Measurements from ENCODE around the gene IL12RB2. TPM values are rescaled to one million over a fixed set of nuclear protein-coding genes. Genes with fewer than 3 reads are reported as not detected.

The IL12RB2 gene
- total and polyA plus RNA-seq, 10 of the 15 experiments (the other 5 are each of a cell fraction or from before 2014, with no cell fraction given): 0.15 to 1.1 (median 0.54) TPM; not detected in 1

DNA sequence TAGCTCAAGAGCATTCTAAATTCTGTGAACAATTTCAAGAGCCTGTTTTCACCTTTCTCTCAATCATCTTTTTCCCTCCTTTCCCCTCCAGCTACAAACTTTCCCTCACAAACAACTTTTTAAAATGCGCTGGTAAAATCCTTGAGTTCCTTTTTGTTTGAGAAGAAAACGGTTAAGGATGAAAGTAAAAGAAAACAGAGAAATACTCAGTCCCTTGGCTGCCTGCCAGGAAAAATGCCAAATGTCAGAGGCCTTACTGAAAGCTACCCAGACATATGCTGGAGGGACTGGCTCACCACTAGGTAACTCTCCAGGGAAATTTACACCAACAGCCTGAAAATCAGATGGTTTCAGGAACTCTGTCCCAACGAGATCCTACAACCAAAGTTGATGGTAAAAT, 133.5 kb downstream of the IL12RB2 start:
- CTCF ChIA-PET: interaction anchor here (0.7 to 1.6 kb wide), 2 partner anchors 10 to 230 kb away, joined by 4 read pairs; no protein-coding TSS in a partner anchor
- 42% methylated on average over 3 of the region's 3 CpGs for WGBS (ENCODE audit: insufficient coverage, insufficient replicate concordance, low lambda C conversion rate, missing lambda C conversion rate)
- Histone ChIP-seq H3K4me2 (ENCODE audit: control insufficient read depth, insufficient read depth) (no peak overlapping the region), H3K4me3 (no peak overlapping the region), H3K27ac (ENCODE audit: control insufficient read depth, insufficient read depth) (no peak overlapping the region), H3K36me3 (ENCODE audit: control insufficient read depth in 2 of 2, insufficient read depth in 2 of 2, low read length in 1 of 2) (no peaks in the 10 kb centered on the region), H3K4me1 (ENCODE audit: control insufficient read depth, insufficient read depth, low read length) (peaks cover 6% of the 10 kb centered on the region; the same call in 1 of the 2 replicates), H3K79me2 (ENCODE audit: control insufficient read depth, insufficient read depth, low read length) (no peaks in the 10 kb centered on the region), H3K27me3 (replicated peaks in 1 of 2; ENCODE audit: control insufficient read depth in 2 of 2, insufficient read depth in 2 of 2, low read length in 1 of 2) (no peaks in the 10 kb centered on the region), H4K20me1 (ENCODE audit: control insufficient read depth, insufficient read depth) (no peaks in the 10 kb centered on the region), H2AFZ (ENCODE audit: control insufficient read depth, low read depth, low read length) (peak overlapping the region; percentile 58), H3K9me3 (replicated peaks; ENCODE audit: control insufficient read depth, insufficient read depth, low read length) (no peaks in the 10 kb centered on the region), H3K9ac (ENCODE audit: control insufficient read depth, insufficient read depth, low read length) (0 out of 2 replicates have a peak overlapping the region, but pooled peaks have one; percentile 27)
- ATAC-seq (peak; percentile 24; the same call in 1 of the 3 replicates), FAIRE-seq (no peak), DNase-seq (ENCODE audit: low read depth, low spot score) (no peak)
- in situ Hi-C loops (cut with MboI): no loop called here
- RAD21 ChIA-PET (ENCODE audit: unreplicated experiment): no interaction called here
- no TSS peak for BruUV-seq (replicated peaks)
- POLR2A ChIA-PET: interaction anchor here (0.6 to 0.9 kb wide), 2 partner anchors 48 to 116 kb away, joined by 3 read pairs; no protein-coding TSS in a partner anchor
- intact Hi-C loops (cut with micrococcal nuclease; ENCODE audit: unreplicated experiment): no loop called here
- TF ChIP-seq SMAD1 (IDR thresholded peaks at IDR 0.05; ENCODE audit: low read depth, partially characterized antibody) (peak; percentile 84), EGR1 (IDR thresholded peaks at IDR 0.05; ENCODE audit: borderline replicate concordance in 1 of 2, low read depth in 2 of 2, low read length in 2 of 2) (no peak)
- SMC1A ChIA-PET (ENCODE audit: uncharacterized antibody, unreplicated experiment): interaction anchor here (0.6 to 1.1 kb wide), 4 partner anchors 13 to 44 kb away, joined by 3 read pairs; no protein-coding TSS in a partner anchor

DNA sequence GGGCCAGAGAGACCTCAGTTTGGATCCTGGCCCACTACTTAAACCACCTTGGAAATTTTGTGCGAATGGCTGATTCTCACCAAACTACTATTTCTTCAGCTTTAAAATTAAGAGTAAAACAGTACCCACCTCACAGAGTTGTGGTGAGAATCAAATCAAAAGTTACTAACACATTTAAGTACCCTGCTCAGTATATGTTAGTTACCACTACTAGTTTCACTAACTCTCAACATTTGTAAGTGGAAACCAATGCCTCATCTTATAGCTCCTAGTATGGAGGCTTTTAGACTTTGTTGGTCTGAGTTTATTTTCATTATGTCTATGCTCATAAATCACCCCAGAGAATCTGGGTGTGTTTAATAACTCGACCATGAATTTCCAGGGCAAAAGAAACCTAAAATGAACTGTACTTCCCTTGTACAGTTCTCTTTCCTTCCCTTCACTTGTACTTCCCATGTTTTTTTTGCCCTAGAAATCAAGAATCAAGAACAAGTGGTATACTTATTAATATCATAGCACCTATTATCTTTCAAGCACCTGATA, 134.1 kb downstream of the IL12RB2 start:
- SMC1A ChIA-PET (ENCODE audit: uncharacterized antibody, unreplicated experiment): interaction anchor here (0.6 to 1.1 kb wide), 4 partner anchors 14 to 228 kb away, joined by 3 read pairs; no protein-coding TSS in a partner anchor
- H3K4me3 ChIP-seq: no peak overlapping the region
- no peaks in the 10 kb centered on the region for H3K79me2 ChIP-seq (ENCODE audit: control insufficient read depth, insufficient read depth, low read length)
- FAIRE-seq (no peak), DNase-seq (ENCODE audit: low read depth, low spot score) (no peak), ATAC-seq (peak; percentile 45; the same call in 2 of the 3 replicates)
- TF ChIP-seq CHD2 (IDR thresholded peaks at IDR 0.05; ENCODE audit: borderline replicate concordance, low read depth, low read length) (no peak), MEF2A (IDR thresholded peaks at IDR 0.05; ENCODE audit: insufficient read depth, low read depth, low read length) (no peak), ESRRA (IDR thresholded peaks at IDR 0.05; ENCODE audit: low read length) (no peak), HCFC1 (IDR thresholded peaks at IDR 0.05; ENCODE audit: low read length) (no peak)
- TF ChIP-seq, protein P1, sequence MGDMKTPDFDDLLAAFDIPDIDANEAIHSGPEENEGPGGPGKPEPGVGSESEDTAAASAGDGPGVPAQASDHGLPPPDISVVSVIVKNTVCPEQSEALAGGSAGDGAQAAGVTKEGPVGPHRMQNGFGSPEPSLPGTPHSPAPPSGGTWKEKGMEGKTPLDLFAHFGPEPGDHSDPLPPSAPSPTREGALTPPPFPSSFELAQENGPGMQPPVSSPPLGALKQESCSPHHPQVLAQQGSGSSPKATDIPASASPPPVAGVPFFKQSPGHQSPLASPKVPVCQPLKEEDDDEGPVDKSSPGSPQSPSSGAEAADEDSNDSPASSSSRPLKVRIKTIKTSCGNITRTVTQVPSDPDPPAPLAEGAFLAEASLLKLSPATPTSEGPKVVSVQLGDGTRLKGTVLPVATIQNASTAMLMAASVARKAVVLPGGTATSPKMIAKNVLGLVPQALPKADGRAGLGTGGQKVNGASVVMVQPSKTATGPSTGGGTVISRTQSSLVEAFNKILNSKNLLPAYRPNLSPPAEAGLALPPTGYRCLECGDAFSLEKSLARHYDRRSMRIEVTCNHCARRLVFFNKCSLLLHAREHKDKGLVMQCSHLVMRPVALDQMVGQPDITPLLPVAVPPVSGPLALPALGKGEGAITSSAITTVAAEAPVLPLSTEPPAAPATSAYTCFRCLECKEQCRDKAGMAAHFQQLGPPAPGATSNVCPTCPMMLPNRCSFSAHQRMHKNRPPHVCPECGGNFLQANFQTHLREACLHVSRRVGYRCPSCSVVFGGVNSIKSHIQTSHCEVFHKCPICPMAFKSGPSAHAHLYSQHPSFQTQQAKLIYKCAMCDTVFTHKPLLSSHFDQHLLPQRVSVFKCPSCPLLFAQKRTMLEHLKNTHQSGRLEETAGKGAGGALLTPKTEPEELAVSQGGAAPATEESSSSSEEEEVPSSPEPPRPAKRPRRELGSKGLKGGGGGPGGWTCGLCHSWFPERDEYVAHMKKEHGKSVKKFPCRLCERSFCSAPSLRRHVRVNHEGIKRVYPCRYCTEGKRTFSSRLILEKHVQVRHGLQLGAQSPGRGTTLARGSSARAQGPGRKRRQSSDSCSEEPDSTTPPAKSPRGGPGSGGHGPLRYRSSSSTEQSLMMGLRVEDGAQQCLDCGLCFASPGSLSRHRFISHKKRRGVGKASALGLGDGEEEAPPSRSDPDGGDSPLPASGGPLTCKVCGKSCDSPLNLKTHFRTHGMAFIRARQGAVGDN (IDR thresholded peaks at IDR 0.05): no peak
- no peak overlapping the region for H2AFZ ChIP-seq (ENCODE audit: control insufficient read depth, low read depth, low read length)
- H3K27ac ChIP-seq (ENCODE audit: control insufficient read depth, insufficient read depth): no peak overlapping the region
- POLR2A ChIA-PET: no interaction called here
- in situ Hi-C loops (cut with MboI) (no loop called here), intact Hi-C loops (cut with micrococcal nuclease; ENCODE audit: unreplicated experiment) (no loop called here)
- CTCF ChIA-PET: interaction anchor here (1.6 kb wide), 1 partner anchor 10 kb away, joined by 4 read pairs; no protein-coding TSS in a partner anchor
- 50% methylated on average over 2 of the region's 2 CpGs for WGBS (ENCODE audit: insufficient coverage, insufficient replicate concordance, low lambda C conversion rate, missing lambda C conversion rate)
- BruUV-seq (replicated peaks): no TSS peak
- H3K9ac ChIP-seq (ENCODE audit: control insufficient read depth, insufficient read depth, low read length): no peak overlapping the region
- H3K4me1 ChIP-seq (ENCODE audit: control insufficient read depth, insufficient read depth, low read length): peaks cover 6% of the 10 kb centered on the region; the same call in 1 of the 2 replicates
- H3K9me3 ChIP-seq (replicated peaks; ENCODE audit: control insufficient read depth, insufficient read depth, low read length): no peaks in the 10 kb centered on the region
- H3K36me3 ChIP-seq (ENCODE audit: control insufficient read depth in 2 of 2, insufficient read depth in 2 of 2, low read length in 1 of 2): no peaks in the 10 kb centered on the region
- no peak overlapping the region for H3K4me2 ChIP-seq (ENCODE audit: control insufficient read depth, insufficient read depth)
- H3K27me3 ChIP-seq (replicated peaks in 1 of 2; ENCODE audit: control insufficient read depth in 2 of 2, insufficient read depth in 2 of 2, low read length in 1 of 2): no peaks in the 10 kb centered on the region
- no peaks in the 10 kb centered on the region for H4K20me1 ChIP-seq (ENCODE audit: control insufficient read depth, insufficient read depth)
- RAD21 ChIA-PET (ENCODE audit: unreplicated experiment): interaction anchor here (0.6 to 0.7 kb wide), 2 partner anchors 27 to 684 kb away, joined by 3 to 4 read pairs; no protein-coding TSS in a partner anchor
